OCI-LY7 (cell line): Measurements from ENCODE around the gene WNT7A.

Experiments used
- EZH2phosphoT487 ChIP-seq: fragments of 200-600 bp; sonication (generic); IDR thresholded peaks from 2 replicates; pipeline ENCODE4 v1.6.1; 2018; ENCODE audit warnings: low read depth, borderline replicate concordance, mild to moderate bottlenecking, mixed run types, antibody characterized with exemption, low read length, moderate library complexity, mixed read lengths
- TF ChIP-seq, protein P1 (sequence below): fragments of 200-600 bp; sonication (generic); conservative IDR thresholded peaks from 2 replicates; pipeline ENCODE4 v1.5.1; 2014; ENCODE audit warnings: mild to moderate bottlenecking, antibody characterized with exemption, low read length, moderate library complexity, mixed read lengths

DNA sequence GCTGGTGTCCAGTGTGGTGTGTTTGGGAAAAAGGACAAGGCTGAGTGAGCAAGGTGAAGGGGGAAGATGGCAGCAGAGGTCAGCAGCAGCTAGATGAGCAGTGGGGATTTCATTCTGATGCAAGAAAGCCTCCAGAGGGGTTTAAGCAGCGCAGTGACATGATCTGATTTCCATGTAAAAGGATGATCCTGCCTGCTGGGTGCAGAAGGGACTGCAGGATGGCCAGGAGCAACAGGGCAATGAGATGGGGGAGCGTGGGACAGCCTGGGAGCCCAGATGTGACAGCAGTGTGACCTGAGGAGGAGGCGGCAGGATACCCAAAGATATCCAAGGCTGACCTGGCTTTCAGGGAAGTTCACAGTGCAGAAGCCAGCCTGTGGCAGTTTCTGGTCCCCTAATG is 6.1 kb downstream of the WNT7A start:
- TF ChIP-seq, protein P1, sequence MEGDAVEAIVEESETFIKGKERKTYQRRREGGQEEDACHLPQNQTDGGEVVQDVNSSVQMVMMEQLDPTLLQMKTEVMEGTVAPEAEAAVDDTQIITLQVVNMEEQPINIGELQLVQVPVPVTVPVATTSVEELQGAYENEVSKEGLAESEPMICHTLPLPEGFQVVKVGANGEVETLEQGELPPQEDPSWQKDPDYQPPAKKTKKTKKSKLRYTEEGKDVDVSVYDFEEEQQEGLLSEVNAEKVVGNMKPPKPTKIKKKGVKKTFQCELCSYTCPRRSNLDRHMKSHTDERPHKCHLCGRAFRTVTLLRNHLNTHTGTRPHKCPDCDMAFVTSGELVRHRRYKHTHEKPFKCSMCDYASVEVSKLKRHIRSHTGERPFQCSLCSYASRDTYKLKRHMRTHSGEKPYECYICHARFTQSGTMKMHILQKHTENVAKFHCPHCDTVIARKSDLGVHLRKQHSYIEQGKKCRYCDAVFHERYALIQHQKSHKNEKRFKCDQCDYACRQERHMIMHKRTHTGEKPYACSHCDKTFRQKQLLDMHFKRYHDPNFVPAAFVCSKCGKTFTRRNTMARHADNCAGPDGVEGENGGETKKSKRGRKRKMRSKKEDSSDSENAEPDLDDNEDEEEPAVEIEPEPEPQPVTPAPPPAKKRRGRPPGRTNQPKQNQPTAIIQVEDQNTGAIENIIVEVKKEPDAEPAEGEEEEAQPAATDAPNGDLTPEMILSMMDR, result no peak
- TF ChIP-seq EZH2phosphoT487, result no peak
